Duodenal mucosa (tissue), 2 donors: ENCODE measurements around the gene PIBF1.
"Not testable (repeated sequence)": the region's sequence is repeated elsewhere in the genome, so short reads cannot be mapped to it uniquely, and the experiment has no call there.

Source experiments
- H3K27ac ChIP-seq: one replicate; pipeline ENCODE4 v1.7.0; 2013; ENCODE audit warnings: low read depth, low read length
- H3K27me3 ChIP-seq, 2 donors: one replicate each; pipeline ENCODE4 v1.7.0; 2013; ENCODE audit warnings: low read length in 2 of 2, control low read depth in 1 of 2; ENCODE audit not compliant: insufficient read depth in 2 of 2, control insufficient read depth in 1 of 2
- H3K36me3 ChIP-seq, 2 donors: one replicate each; pipeline ENCODE4 v1.7.0; 2013; ENCODE audit warnings: low read length in 2 of 2, control low read depth in 1 of 2; ENCODE audit not compliant: insufficient read depth in 2 of 2, control insufficient read depth in 1 of 2
- H3K4me1 ChIP-seq, 2 donors: one replicate each; pipeline ENCODE4 v1.7.0; 2013; ENCODE audit warnings: low read length in 2 of 2, control low read depth in 1 of 2; ENCODE audit not compliant: insufficient read depth in 2 of 2, control insufficient read depth in 1 of 2
- H3K4me3 ChIP-seq, 2 donors: one replicate each; pipeline ENCODE4 v1.7.0; 2013; ENCODE audit warnings: low read length in 2 of 2, low read depth in 1 of 2
- H3K9ac ChIP-seq, 2 donors: one replicate each; pipeline ENCODE4 v1.7.0; 2013; ENCODE audit warnings: low read length in 2 of 2, low read depth in 1 of 2
- H3K9me3 ChIP-seq, 2 donors: one replicate each; pipeline ENCODE4 v1.7.0; 2013; ENCODE audit warnings: low read length in 2 of 2, control low read depth in 1 of 2; ENCODE audit not compliant: control insufficient read depth in 1 of 2

The PIBF1 gene

GRCh38 chr13:72896869-72897268 is 114.9 kb downstream of the PIBF1 start:
- peaks cover 7 to 8% of the 10 kb centered on the region in 2 donors for H3K36me3 ChIP-seq
- H3K4me3 ChIP-seq, result no peak overlapping the region
- peaks cover 5% of the 10 kb centered on the region in 2 donors for H3K9me3 ChIP-seq
- no peaks in the 10 kb centered on the region for H3K27me3 ChIP-seq
- H3K27ac ChIP-seq, result no peak overlapping the region
- H3K4me1 ChIP-seq, result no peaks in the 10 kb centered on the region
- no peak overlapping the region for H3K9ac ChIP-seq

- not testable (repeated sequence) for H3K4me1 ChIP-seq, H3K27ac ChIP-seq, H3K36me3 ChIP-seq, H3K9me3 ChIP-seq, H3K4me3 ChIP-seq, H3K27me3 ChIP-seq, H3K9ac ChIP-seq
Measured at GRCh38 chr13:72901546-72901945, 119.6 kb downstream of the PIBF1 start.

GRCh38 chr13:72908416-72908815 is 126.5 kb downstream of the PIBF1 start:
- no peaks in the 10 kb centered on the region for H3K4me1 ChIP-seq
- no peak overlapping the region for H3K4me3 ChIP-seq
- no peaks in the 10 kb centered on the region for H3K27me3 ChIP-seq
- H3K9ac ChIP-seq, result no peak overlapping the region
- H3K9me3 ChIP-seq, result no peaks in the 10 kb centered on the region
- no peak overlapping the region for H3K27ac ChIP-seq
- no peaks in the 10 kb centered on the region for H3K36me3 ChIP-seq

- H3K27ac ChIP-seq, result no peak overlapping the region
- H3K4me3 ChIP-seq, result no peak overlapping the region
Measured at GRCh38 chr13:72911981-72912380, 130.0 kb downstream of the PIBF1 start.

GRCh38 chr13:72920097-72920496 is 138.2 kb downstream of the PIBF1 start:
- Histone ChIP-seq H3K4me1 (no peaks in the 10 kb centered on the region), H3K4me3 (no peak overlapping the region), H3K27me3 (no peaks in the 10 kb centered on the region), H3K27ac (no peak overlapping the region), H3K36me3 (peaks cover 4 to 7% of the 10 kb centered on the region in 2 donors), H3K9ac (no peak overlapping the region), H3K9me3 (no peaks in the 10 kb centered on the region)

More at GRCh38 chr13:72911981-72912380, 130.0 kb downstream of the PIBF1 start:
- Histone ChIP-seq H3K4me1 (no peaks in the 10 kb centered on the region), H3K9me3 (no peaks in the 10 kb centered on the region), H3K36me3 (no peaks in the 10 kb centered on the region), H3K9ac (no peak overlapping the region), H3K27me3 (no peaks in the 10 kb centered on the region)

GRCh38 chr13:72931311-72931710 is 149.4 kb downstream of the PIBF1 start:
- H3K4me3 ChIP-seq, result no peak overlapping the region
- peaks cover 0 to 13% of the 10 kb centered on the region in 2 donors for H3K36me3 ChIP-seq
- no peaks in the 10 kb centered on the region for H3K4me1 ChIP-seq
- H3K27me3 ChIP-seq, result no peaks in the 10 kb centered on the region
- H3K9me3 ChIP-seq, result no peaks in the 10 kb centered on the region
- H3K9ac ChIP-seq, result no peak overlapping the region
- no peak overlapping the region for H3K27ac ChIP-seq

- Histone ChIP-seq H3K9ac (no peak overlapping the region), H3K27ac (no peak overlapping the region), H3K27me3 (no peaks in the 10 kb centered on the region), H3K9me3 (no peaks in the 10 kb centered on the region), H3K4me1 (no peaks in the 10 kb centered on the region), H3K36me3 (peaks cover 0 to 13% of the 10 kb centered on the region in 2 donors), H3K4me3 (no peak overlapping the region)
Measured at GRCh38 chr13:72932250-72932649, 150.3 kb downstream of the PIBF1 start.

- not testable (repeated sequence) for H3K27me3 ChIP-seq, H3K9me3 ChIP-seq, H3K27ac ChIP-seq, H3K4me3 ChIP-seq, H3K36me3 ChIP-seq, H3K9ac ChIP-seq, H3K4me1 ChIP-seq
Measured at GRCh38 chr13:72946267-72946666, 164.3 kb downstream of the PIBF1 start.

- Histone ChIP-seq H3K27me3 (no peaks in the 10 kb centered on the region), H3K9me3 (no peaks in the 10 kb centered on the region), H3K36me3 (no peaks in the 10 kb centered on the region), H3K4me3 (peak overlapping the region; percentile 16 to 48), H3K27ac (no peak overlapping the region), H3K4me1 (peaks cover 11 to 26% of the 10 kb centered on the region in 2 donors), H3K9ac (peak overlapping the region in 1 of 2 donors; percentile 16)
Measured at GRCh38 chr13:72952529-72953141, 170.7 kb downstream of the PIBF1 start.

- H3K36me3 ChIP-seq, result no peaks in the 10 kb centered on the region
- H3K4me3 ChIP-seq, result peak overlapping the region; percentile 16 to 48
- H3K9me3 ChIP-seq, result no peaks in the 10 kb centered on the region
- no peak overlapping the region for H3K27ac ChIP-seq
- H3K27me3 ChIP-seq, result no peaks in the 10 kb centered on the region
- peaks cover 11 to 26% of the 10 kb centered on the region in 2 donors for H3K4me1 ChIP-seq
- H3K9ac ChIP-seq, result peak overlapping the region in 1 of 2 donors; percentile 16
Measured at GRCh38 chr13:72953391-72953965, 171.5 kb downstream of the PIBF1 start.
